HG03025 (cell line): ENCODE data around the gene PARP6.

ENCODE experiments used
- ATAC-seq: cut with Tn5 transposase; IDR thresholded peaks from one replicate; pipeline ENCODE4 v1.9.1; 2021; ENCODE audit warnings: mild to moderate bottlenecking, moderate library complexity; ENCODE audit not compliant: unreplicated experiment, low FRiP score

Gene PARP6

DNA sequence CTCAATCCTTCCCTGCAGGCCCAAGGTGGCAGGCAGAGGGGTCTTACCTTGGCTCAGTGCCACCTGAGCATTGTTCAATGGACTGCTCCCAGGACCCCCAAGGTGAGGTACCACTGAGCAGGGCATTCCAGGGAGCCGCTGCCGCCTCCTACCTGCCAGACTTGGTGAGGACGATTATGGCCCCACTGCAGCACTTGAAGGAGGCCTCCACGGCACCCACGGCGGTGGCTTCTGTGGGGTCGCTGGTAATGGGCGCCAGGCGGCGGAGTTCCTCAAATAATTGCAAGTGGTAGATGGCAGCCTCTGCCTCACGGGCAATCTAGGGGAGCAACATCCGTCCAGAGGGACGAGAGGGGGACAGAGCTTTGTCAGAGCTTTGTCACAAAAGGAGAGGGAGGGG is 70.1 kb downstream of the PARP6 start:
- no peak for ATAC-seq

DNA sequence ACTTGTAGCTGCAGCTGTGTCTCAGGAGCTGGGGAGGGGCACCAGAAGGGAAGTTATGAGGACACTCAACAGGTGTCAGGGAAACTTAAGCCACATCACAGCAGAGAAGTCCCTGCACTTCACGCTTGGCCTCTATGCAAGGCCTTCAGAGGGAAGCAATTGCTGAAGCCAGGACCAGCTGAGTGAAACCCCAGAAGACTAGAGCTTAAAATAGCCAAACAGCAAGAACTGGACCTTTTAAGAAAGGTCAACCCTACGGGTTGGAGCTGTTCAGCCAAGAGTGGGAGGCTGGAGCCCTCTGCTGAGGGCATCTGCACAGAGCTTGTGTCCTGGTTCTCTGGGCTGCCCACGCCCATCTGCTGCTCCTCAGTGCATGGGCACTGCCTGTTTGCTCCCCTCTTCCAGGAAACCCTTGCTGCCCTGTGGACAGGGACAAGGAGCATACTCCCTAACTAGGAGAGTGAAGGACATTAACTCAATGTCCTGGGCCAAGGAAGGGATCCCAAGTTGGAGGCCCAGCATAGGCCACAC is 70.9 kb downstream of the PARP6 start:
- ATAC-seq = no peak

DNA sequence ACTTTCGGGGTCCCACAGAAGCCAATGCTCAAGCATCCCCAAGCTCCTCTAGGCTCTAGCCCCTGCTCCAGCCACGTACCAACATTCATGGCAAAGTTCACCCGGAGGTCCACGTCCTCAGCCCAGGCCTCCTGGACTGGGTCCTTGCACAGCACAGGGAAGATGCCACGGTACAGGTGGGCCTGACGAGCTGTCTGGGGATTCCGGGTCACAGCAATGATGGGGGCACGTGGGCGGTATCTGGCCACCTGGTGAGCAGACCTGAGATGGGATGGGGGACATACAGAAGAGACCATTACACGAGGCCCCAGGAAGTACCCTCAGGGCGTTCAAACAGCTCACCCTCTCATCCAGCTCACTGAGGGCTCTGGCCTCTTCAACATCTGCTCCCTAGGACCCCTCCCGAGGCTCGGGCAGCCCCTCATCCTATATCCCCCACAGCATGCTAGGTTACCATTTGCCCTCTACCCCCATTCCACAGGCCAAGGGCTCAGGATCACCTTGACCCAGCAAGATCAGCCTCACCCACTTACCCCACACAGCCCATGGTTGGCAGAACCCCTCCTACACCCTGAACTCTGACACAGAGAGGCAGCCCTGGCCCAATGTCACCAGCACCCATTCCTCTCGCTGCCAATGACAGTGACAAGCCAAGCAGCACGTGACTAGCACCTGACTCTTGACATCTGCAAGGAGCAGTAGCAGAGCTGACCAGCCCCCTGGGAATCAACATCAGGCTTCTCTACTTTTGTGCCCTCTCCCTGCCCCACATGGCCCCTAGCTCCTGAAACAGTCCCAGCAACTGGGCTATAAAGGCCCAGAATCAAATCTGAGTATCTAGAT is 71.7 kb downstream of the PARP6 start:
- ATAC-seq = no peak

- peak; percentile 51 for ATAC-seq
Observed at GRCh38 chr15:72199721-72200212, 72.6 kb downstream of the PARP6 start.

DNA sequence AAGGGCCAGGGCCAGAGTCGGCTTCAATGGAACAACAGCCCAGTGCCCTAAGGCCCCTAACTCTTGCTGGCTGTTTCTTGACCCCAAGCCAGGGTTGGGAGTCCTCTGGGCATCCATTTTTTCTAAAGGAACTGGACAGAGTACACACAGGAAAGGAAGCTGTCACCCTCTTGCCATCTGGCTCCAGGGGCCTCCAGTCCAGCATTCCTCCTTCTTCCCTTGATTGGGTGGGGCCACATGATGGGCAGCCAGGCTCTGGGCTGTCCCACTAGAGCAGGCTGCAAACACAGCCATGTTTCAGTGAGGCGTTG is 73.2 kb downstream of the PARP6 start:
- no peak for ATAC-seq

- ATAC-seq = no peak
Observed at GRCh38 chr15:72198356-72199204, 73.8 kb downstream of the PARP6 start.

DNA sequence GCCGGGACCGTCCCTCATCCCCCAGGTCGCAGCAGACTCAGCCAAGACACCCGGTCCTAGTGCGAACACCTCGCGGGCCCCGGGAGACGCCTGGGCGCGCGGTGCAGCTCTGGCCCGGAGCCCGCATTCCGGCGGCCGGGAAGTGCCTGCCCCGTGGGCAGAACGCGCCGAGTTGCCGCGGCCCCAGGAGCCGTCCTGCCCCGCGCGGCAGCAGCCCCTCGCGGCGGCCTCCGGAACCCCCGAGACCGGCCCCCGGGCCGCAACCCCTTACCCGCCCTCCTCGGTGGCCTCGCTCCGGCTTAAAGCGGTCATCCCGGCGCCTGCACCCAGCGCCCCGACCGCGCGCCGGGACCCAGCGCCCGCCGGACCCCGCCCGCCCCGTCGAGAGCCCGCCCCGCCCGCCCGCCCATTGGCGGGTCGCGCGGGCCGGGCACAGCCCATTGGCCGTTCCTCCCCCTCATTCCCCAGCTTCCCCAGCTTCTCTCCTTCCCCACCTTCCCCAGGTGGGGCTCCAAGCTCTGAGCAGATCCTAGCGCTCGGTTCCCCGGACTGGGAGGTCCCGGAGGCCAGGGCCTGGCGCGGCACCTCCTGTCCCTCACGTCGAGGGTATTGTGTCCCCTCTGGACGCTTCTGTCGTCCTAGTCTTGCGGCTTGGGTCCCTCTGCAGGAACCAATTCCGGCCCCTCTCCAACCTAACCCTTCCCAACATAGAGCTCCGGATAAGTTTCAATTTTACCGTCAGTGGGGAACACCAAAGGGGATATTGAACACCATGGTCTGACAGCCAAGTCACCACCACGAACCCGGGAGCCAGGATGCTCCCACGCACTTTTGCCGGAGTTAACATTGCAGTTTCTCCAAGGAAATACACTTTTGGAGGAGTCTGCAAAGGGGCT is 74.6 kb downstream of the PARP6 start, which contains the start of gene GRAMD2A:
Gene GRAMD2A, minus strand, starts transcription at position 328 of the 896 bp plus-strand sequence.
- ATAC-seq = no peak

DNA sequence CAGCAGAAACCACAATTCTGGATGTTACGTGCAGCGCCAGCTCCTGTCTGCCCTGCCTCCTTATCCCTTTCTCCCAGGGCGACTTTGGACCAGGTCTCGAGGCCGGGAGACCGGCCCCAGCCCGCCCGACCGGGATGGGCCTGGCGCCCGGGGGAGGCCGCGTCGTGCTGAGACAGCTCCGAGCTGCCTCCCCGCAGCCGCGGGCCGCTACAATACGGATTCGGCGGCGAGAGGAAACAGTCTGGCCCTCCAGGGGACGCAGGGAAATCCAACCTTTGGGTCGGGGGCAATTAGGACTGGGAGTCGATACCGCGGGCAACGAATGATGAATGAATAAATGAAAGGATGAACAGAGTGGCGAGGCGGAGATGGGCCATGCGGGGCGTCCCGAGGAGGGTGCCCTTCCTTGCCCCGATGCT is 75.3 kb downstream of the PARP6 start:
- no peak for ATAC-seq

DNA sequence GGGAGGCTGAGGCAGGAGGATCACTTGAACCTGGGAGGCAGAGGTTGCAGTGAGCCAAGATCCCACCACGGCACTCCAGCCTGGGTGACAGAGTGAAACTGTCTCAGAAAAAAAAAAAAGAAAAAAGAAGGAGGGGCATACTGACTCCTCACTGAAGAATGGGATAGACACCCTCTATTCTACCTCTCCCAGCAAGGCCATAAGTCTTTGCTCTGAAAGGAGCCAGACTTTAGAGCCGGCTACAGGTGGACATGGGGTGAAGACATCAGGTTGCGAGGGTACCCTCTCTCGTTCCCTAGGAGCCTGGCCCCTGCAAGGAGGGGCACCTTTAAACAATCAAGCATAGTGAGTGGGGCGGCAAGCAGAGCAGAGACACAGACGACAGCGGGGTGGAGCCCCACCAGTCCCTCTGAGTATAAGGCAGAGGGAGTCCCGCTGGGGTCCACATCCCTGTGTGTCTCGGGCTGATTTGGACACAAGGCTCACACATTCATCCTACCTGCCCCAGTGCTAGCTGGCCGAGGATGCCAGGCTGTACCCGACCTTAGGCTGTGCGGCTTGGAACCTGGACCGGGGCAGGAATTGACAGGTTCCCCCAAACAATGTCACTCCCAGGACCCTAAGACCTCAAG is 75.8 kb downstream of the PARP6 start:
- ATAC-seq = no peak

DNA sequence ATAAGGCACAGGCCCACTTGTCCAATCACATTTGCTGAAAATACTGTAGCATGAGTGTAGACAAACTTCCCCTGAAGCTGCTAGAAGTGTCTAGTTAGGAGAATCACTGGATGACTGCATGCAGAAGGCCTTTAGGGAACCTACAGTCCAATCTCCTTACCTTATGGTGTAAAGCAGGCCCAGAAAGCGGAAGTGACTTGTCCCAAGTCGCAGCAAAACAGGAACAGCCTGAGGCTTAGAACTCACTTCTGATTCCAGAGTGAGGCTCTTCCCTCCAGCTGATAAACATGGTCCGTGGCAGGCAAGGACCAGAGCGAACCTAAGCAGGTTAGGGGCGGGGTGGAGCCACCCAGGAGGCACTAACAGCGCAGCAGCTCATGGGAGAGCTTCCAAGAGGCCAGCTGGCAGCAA is 77.2 kb downstream of the PARP6 start:
- ATAC-seq = no peak

- ATAC-seq = no peak
Observed at GRCh38 chr15:72193836-72194396, 78.4 kb downstream of the PARP6 start.

GRCh38 chr15:72192416-72192815 is 79.9 kb downstream of the PARP6 start:
- no peak for ATAC-seq
